Stimulated activated naive CD8-positive, alpha-beta T cell treated with anti-CD3 and anti-CD28 coated beads, Interleukin-15, amount 100 ng/mL, for 72 hours (primary cell): ENCODE results near the gene SH3RF3.
A peak's percentile ranks its signal among the peaks of the same experiment; 100 is the strongest.

Experiments
- ATAC-seq: fragments of 150-1000 bp; cut with Tn5 transposase; 2 replicates; pipeline ENCODE4 v1.10.0; 2021; ENCODE audit warnings: mild to moderate bottlenecking, moderate library complexity
- DNase-seq, 2 donors: peaks; one replicate each; pipeline ENCODE4 v3.0.0; 2021 to 2022
- H3K27ac Mint-ChIP-seq, 2 donors: one replicate each; pipeline ENCODE4 v1.8.0; 2022; ENCODE audit warnings: mild to moderate bottlenecking in 2 of 2, mixed read lengths in 2 of 2, moderate library complexity in 2 of 2
- H3K27me3 Mint-ChIP-seq: one replicate; pipeline ENCODE4 v1.8.0; 2022; ENCODE audit warnings: mixed read lengths
- H3K4me1 Mint-ChIP-seq: one replicate; pipeline ENCODE4 v1.8.0; 2022; ENCODE audit warnings: mild to moderate bottlenecking, mixed read lengths
- H3K4me3 Mint-ChIP-seq, 2 donors: one replicate each; pipeline ENCODE4 v1.8.0; 2022; ENCODE audit warnings: mild to moderate bottlenecking in 2 of 2, mixed read lengths in 2 of 2, moderate library complexity in 1 of 2
- H3K9me3 Mint-ChIP-seq, 2 donors: one replicate each; pipeline ENCODE4 v1.8.0; 2022; ENCODE audit warnings: mixed read lengths in 2 of 2

SH3RF3 gene

GRCh38 chr2:109347626-109348025 is 218.6 kb downstream of the SH3RF3 start:
- Mint-ChIP-seq H3K27me3 (no peaks in the 10 kb centered on the region), H3K9me3 (no peaks in the 10 kb centered on the region), H3K27ac (no peak overlapping the region), H3K4me1 (peaks cover 43% of the 10 kb centered on the region), H3K4me3 (no peak overlapping the region)
- DNase-seq = no peak
- no peak for ATAC-seq

DNA sequence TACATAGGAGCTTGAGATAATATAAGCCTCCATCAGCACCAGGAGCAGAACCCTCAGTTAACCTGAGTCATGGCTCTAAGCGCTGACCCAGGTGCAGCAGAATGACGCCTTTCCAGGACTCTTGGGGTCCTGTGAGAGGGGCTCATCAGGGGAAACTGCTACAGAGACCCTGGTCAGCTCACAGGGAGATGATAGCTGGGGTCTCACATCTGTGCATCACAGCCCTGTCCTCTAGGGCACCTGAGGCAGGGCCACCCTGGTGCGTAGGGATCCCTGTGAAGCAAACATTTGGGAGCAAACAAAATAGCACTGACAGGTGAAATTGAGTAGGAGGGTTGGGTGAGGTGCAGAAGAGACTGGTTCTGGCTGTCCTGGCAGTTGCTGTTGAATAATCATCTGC is 219.2 kb downstream of the SH3RF3 start:
- no peak for DNase-seq
- H3K4me1 Mint-ChIP-seq = peaks cover 43% of the 10 kb centered on the region
- no peaks in the 10 kb centered on the region for H3K27me3 Mint-ChIP-seq
- H3K9me3 Mint-ChIP-seq = no peaks in the 10 kb centered on the region
- H3K27ac Mint-ChIP-seq = peak overlapping the region in 1 of 2 donors; percentile 19
- H3K4me3 Mint-ChIP-seq = no peak overlapping the region
- ATAC-seq = no peak

DNA sequence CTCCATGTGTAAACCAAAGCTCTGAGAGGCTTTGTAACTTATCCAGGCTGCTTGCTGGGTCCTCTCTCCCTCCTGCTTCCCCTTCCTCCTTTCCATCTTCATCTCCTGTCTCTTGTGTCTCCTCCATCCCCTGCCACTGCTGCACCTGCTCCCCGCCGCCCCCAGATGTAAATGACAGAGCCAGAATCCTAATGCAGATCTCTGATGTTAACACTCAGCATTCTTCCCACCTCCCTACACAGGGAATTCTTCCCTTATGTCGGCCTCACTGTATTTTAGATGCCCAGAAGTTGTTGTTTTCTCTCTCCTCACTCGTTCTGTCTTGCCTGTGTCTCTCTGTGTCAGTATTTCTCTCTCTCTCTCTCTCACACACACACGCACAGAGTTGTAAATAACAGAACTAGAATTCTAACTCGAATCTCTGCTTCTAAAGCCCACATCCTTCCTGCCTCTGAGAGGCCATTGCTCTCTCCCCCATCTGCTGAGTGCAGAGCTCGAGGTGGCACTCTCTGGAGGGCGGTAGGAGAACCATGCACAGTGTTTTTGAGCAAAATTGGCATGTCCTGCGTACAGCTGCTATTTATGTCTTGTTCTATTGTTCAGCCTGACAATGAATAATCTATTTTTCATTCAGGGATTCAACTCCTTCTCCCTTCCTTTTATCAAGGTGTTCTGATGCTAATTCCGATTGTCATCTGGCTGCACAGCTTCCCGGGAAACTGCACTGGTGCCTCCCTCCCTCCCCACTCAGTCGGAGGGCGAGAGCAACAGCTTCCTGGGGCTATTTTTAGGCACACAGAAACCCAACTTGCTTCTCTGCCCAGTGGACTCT is 219.9 kb downstream of the SH3RF3 start:
- DNase-seq (peak in 1 of 2 donors; percentile 42), ATAC-seq (peak; percentile 89)
- peaks cover 43% of the 10 kb centered on the region for H3K4me1 Mint-ChIP-seq
- H3K27me3 Mint-ChIP-seq = no peaks in the 10 kb centered on the region
- peak overlapping the region; percentile 60 to 62 for H3K4me3 Mint-ChIP-seq
- peak overlapping the region; percentile 81 to 88 for H3K27ac Mint-ChIP-seq
- H3K9me3 Mint-ChIP-seq = no peaks in the 10 kb centered on the region

GRCh38 chr2:109349503-109350465 is 220.8 kb downstream of the SH3RF3 start:
- peak overlapping the region in 1 of 2 donors; percentile 62 for H3K4me3 Mint-ChIP-seq
- no peaks in the 10 kb centered on the region for H3K27me3 Mint-ChIP-seq
- peaks cover 43% of the 10 kb centered on the region for H3K4me1 Mint-ChIP-seq
- no peaks in the 10 kb centered on the region for H3K9me3 Mint-ChIP-seq
- ATAC-seq (peak; percentile 36), DNase-seq (no peak)
- peak overlapping the region; percentile 81 to 88 for H3K27ac Mint-ChIP-seq

DNA sequence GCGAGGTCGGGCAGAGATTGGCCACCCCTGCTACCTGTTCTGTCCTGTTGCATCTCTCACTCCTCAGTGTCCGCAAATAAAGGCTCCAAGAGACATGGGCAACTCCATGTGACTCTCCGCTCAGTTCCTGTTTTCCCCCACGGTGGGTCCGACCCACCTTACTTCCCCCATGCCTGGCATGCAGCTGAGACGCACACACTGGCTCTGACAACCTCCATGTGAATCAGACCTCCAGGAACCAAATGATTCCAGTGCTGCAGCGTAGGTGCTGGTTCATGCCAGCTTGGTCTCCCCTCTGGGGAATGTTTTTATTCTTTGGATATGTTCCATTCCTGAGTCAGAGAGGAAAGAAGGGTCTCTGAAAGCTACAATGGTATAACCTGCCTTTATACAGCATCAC is 221.5 kb downstream of the SH3RF3 start:
- peaks cover 43% of the 10 kb centered on the region for H3K4me1 Mint-ChIP-seq
- ATAC-seq (no peak), DNase-seq (no peak)
- peak overlapping the region in 1 of 2 donors; percentile 37 for H3K27ac Mint-ChIP-seq
- H3K4me3 Mint-ChIP-seq = no peak overlapping the region
- no peaks in the 10 kb centered on the region for H3K9me3 Mint-ChIP-seq
- H3K27me3 Mint-ChIP-seq = no peaks in the 10 kb centered on the region

DNA sequence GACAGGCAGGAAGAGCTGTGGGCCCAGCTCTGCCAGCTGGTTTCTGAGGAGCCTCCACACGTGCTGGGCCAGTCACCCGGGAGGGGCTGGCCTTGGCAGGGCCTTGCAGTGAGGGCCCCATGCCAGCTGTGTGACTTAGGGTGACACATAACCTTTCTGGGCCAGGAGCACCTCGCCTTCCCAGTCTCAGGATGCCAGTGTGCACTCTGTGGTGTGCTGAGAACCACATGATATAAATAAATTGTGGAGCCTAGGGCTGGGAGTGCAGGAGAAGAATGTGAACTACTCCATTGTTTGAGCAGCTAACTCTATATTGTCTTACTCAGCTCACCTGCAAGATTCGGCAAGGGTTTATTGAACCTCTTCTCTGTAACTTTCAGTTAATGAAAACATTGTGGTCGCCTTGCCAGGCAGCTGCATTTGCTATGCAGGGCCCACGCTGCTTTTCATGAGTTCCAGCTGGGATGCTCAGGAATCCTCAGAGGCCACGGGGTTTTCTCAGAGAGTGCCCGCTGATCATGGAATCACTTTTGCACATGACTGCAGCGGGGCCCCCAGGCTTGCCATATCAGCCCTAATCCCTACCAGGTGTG is 222.3 kb downstream of the SH3RF3 start:
- no peak overlapping the region for H3K27ac Mint-ChIP-seq
- no peak for ATAC-seq

DNA sequence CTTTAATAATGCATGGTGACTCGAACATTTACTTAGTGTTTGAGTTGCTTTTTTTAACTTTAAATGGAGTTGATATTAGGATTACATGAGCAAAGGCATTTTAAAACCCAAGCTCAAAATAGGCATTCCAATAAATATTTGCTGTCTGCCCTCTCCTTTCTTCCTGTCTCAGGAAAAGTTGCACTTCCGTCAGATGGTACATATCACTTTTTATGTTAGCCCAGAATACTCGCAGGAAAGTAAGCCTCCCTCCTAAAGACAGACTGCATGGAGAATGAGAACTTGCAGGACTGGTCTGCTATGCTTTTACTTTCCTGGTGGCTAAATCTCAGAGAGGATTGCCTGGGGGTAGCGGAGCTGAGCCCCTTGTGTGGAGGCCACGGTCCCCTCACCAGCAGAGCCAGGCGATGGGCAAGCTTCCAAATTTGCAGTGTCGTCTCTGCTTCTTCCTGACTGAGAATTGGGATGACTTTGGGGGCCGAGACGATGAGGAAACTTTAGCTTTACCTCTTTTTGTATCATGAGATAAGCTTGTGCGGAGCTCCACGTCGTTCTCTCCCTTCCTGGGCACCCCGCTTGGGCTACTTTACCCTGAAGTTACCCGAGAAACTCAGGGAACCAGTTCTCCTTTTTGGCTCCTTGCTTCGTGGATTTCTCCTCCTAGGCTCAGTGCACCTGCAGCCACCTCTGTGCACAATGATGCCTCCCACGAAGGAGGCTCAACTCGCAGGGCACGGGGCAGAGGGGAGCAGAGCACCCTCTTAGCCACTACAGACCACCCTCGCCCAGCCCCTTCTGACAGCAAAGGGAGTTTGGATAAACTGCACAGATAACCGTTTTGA is 223.3 kb downstream of the SH3RF3 start:
- H3K4me1 Mint-ChIP-seq = peaks cover 43% of the 10 kb centered on the region
- ATAC-seq (no peak), DNase-seq (no peak)
- no peaks in the 10 kb centered on the region for H3K27me3 Mint-ChIP-seq
- no peaks in the 10 kb centered on the region for H3K9me3 Mint-ChIP-seq
- no peak overlapping the region for H3K27ac Mint-ChIP-seq
- no peak overlapping the region for H3K4me3 Mint-ChIP-seq

More for the DNA sequence above, 222.3 kb downstream of the SH3RF3 start:
- Mint-ChIP-seq H3K27me3 (no peaks in the 10 kb centered on the region), H3K4me1 (peaks cover 43% of the 10 kb centered on the region), H3K4me3 (no peak overlapping the region), H3K9me3 (no peaks in the 10 kb centered on the region)
- no peak for DNase-seq

GRCh38 chr2:109352898-109353689 is 224.1 kb downstream of the SH3RF3 start:
- H3K4me3 Mint-ChIP-seq = no peak overlapping the region
- H3K27me3 Mint-ChIP-seq = no peaks in the 10 kb centered on the region
- H3K4me1 Mint-ChIP-seq = peaks cover 36% of the 10 kb centered on the region
- no peak for ATAC-seq
- no peak for DNase-seq
- peaks cover 0 to 4% of the 10 kb centered on the region in 2 donors for H3K9me3 Mint-ChIP-seq
- H3K27ac Mint-ChIP-seq = peak overlapping the region in 1 of 2 donors; percentile 34

DNA sequence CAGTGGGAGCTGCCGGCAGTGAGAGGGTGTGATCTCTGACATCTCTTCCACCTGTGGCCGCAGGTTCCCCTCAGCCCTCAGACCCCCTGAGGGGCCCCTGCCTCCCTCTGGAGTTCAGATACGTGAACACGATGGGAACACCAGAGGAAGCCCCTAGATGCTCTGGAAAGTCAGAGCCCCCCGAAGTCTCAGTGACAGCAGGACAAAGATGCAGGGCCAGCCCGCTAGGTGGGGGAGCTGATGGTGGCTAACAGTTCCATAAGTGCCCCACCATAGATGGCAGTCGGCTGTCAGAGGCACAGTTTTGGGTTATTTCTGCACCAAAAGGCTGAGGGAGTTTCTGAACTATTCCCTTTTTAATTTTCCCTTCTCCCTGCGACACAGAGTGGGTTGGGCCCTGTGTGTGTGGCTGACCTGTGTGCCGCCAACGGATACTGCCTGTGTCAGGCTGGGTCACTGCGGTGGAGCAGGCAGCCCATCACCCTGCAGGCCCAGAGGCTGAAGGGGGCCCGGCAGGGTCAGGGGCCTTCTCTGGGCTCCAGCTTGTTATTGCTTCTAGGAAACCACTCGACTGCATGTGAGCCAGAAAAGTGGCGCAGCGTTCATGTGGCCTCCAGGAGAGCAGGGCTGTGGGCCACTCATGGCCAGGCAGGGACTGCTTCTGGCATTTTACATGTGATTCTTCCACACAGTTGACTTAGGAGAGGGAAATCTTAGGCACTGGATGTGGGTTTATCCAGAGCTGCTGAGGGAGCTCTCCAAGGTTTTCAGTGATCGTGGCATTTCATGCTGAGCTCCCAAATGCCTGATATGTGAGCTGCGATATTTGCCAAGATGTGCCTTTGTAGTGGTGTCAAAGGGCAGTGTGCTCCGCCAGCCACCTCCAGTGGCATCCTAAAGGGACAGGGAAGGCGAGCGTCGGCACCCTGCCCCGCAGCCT is 225.1 kb downstream of the SH3RF3 start:
- Mint-ChIP-seq H3K9me3 (peaks cover 9 to 12% of the 10 kb centered on the region in 2 donors), H3K27ac (peak overlapping the region in 1 of 2 donors; percentile 10), H3K4me3 (no peak overlapping the region), H3K27me3 (no peaks in the 10 kb centered on the region), H3K4me1 (peaks cover 27% of the 10 kb centered on the region)
- no peak for ATAC-seq
- no peak for DNase-seq

DNA sequence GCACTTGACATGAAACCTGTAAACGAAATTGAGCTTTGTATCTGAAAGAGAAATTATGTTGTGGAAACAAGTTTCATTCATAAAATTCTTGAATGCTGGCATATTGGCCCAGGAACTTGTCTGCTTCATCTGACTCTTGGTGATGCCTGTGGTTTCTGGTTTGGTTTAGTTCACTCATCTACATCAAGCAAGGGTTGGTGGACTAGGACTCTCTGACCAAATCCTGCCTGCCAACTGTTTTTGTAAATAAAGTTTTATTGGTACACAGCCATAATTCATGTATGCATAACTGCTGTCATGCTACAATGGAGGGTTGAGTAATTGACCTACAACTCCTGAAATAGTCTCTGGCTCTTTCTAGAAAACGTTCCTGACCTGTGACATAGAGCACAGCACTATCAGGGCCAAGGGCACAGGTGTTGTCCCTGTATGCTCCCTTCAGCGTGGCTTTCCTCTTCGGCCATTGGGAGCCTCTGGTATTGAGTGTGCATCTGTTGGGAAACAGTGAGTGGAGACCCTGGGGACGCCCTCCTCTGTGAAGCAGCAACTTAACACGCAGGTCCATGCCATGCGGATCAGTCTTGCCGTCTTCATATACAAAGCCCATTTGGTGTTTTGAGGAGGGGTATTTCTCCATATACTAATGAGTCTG is 226.3 kb downstream of the SH3RF3 start:
- DNase-seq = no peak
- H3K4me3 Mint-ChIP-seq = no peak overlapping the region
- H3K9me3 Mint-ChIP-seq = peaks cover 12 to 16% of the 10 kb centered on the region in 2 donors
- no peaks in the 10 kb centered on the region for H3K27me3 Mint-ChIP-seq
- no peak for ATAC-seq
- H3K27ac Mint-ChIP-seq = peak overlapping the region in 1 of 2 donors; percentile 6
- peaks cover 14% of the 10 kb centered on the region for H3K4me1 Mint-ChIP-seq

- H3K9me3 Mint-ChIP-seq = peaks cover 12 to 16% of the 10 kb centered on the region in 2 donors
- no peak for DNase-seq
Measured at GRCh38 chr2:109356324-109357035, 227.5 kb downstream of the SH3RF3 start.

GRCh38 chr2:109364217-109364616 is 235.2 kb downstream of the SH3RF3 start:
- peaks cover 1 to 3% of the 10 kb centered on the region in 2 donors for H3K9me3 Mint-ChIP-seq
- ATAC-seq (no peak), DNase-seq (no peak)
- no peaks in the 10 kb centered on the region for H3K27me3 Mint-ChIP-seq
- H3K4me1 Mint-ChIP-seq = peaks cover 13% of the 10 kb centered on the region
- no peak overlapping the region for H3K4me3 Mint-ChIP-seq
- no peak overlapping the region for H3K27ac Mint-ChIP-seq

More at GRCh38 chr2:109356324-109357035, 227.5 kb downstream of the SH3RF3 start:
- Mint-ChIP-seq H3K4me3 (no peak overlapping the region), H3K4me1 (peaks cover 3% of the 10 kb centered on the region), H3K27ac (peak overlapping the region in 1 of 2 donors; percentile 5), H3K27me3 (no peaks in the 10 kb centered on the region)
- no peak for ATAC-seq
